H1 (cell line): ENCODE results near the gene CUBN. TPM values are rescaled to one million over a fixed set of nuclear protein-coding genes. Genes with fewer than 3 reads are reported as not detected.

Source experiments
- CTCF ChIA-PET: fragments of 300-600 bp; sonication (Branson Sonifier 250); formaldehyde crosslinking; loops from one replicate; lab custom pipeline; 2021; ENCODE audit not compliant: partially characterized antibody; lab: Charles Lee
- POLR2A ChIA-PET: fragments of 300-600 bp; sonication (Branson Sonifier 250); formaldehyde crosslinking; loops from one replicate; lab custom pipeline; 2021; ENCODE audit warnings: inconsistent platforms; ENCODE audit not compliant: partially characterized antibody; lab: Charles Lee
- DNase-seq, 2 experiments: peaks; one replicate each; pipeline versions ENCODE4 v3.0.0 to v3.0.0-alpha.2; 2010 to 2022; ENCODE audit warnings: low spot score in 2 of 2, low read depth in 1 of 2, mixed read lengths in 1 of 2
- FAIRE-seq: peaks from 2 replicates; lab custom pipeline; 2011; peaks lifted over from hg19 to GRCh38; lab: Jason Lieb, UNC
- H2AFZ ChIP-seq: 2 replicates; pipeline ENCODE4 v1.8.1; 2012; ENCODE audit warnings: low read length, inconsistent platforms
- H2AK5ac ChIP-seq: 2 replicates; pipeline ENCODE4 v1.6.1; 2013; ENCODE audit warnings: low read depth, low read length
- H2BK120ac ChIP-seq: replicated peaks from 2 replicates; pipeline ENCODE3; 2013; ENCODE audit warnings: low read depth, low read length, inconsistent platforms
- H2BK12ac ChIP-seq: 2 replicates; pipeline ENCODE4 v1.6.1; 2013; ENCODE audit warnings: low read depth, low read length
- H2BK15ac ChIP-seq: 2 replicates; pipeline ENCODE4 v1.6.1; 2013; ENCODE audit warnings: low read length
- H2BK20ac ChIP-seq: 2 replicates; pipeline ENCODE4 v1.6.1; 2013; ENCODE audit warnings: low read length
- H2BK5ac ChIP-seq: 2 replicates; pipeline ENCODE4 v1.6.1; 2013; ENCODE audit warnings: low read depth, low read length
- H3K14ac ChIP-seq: 2 replicates; pipeline ENCODE4 v1.6.1; 2013; ENCODE audit warnings: inconsistent platforms; ENCODE audit not compliant: insufficient read length
- H3K18ac ChIP-seq: 2 replicates; pipeline ENCODE4 v1.6.1; 2013; ENCODE audit warnings: low read length; ENCODE audit errors: extremely low read depth
- H3K23ac ChIP-seq: 2 replicates; pipeline ENCODE4 v1.6.1; 2013; ENCODE audit warnings: inconsistent platforms; ENCODE audit not compliant: insufficient read length
- H3K23me2 ChIP-seq: 2 replicates; pipeline ENCODE4 v1.6.1; 2013; ENCODE audit warnings: low read depth, low read length
- H3K27ac ChIP-seq: 2 replicates; pipeline ENCODE4 v1.6.1; 2011; ENCODE audit warnings: low read depth, low read length, inconsistent platforms
- H3K27me3 ChIP-seq, 4 experiments: replicated peaks in 1 of 4; 1 replicate in 1 of 4; 2 replicates in 3 of 4; pipeline versions ENCODE4 v1.6.1 to v1.8.1; 2011 to 2013; ENCODE audit warnings: low read length in 3 of 4, mild to moderate bottlenecking in 3 of 4, inconsistent platforms in 2 of 4, mixed read lengths in 2 of 4, moderate library complexity in 1 of 4; ENCODE audit not compliant: control insufficient read depth in 3 of 4, insufficient read depth in 3 of 4; ENCODE audit errors: extremely low read depth in 1 of 4
- H3K36me3 ChIP-seq, 4 experiments: 2 replicates each; pipeline versions ENCODE4 v1.6.1 to v1.8.1; 2011 to 2013; ENCODE audit warnings: mild to moderate bottlenecking in 4 of 4, low read length in 3 of 4, moderate library complexity in 2 of 4, control low read depth in 1 of 4, inconsistent platforms in 1 of 4; ENCODE audit not compliant: insufficient read depth in 4 of 4, control insufficient read depth in 2 of 4
- H3K4ac ChIP-seq: replicated peaks from 2 replicates; pipeline ENCODE3; 2013; ENCODE audit warnings: low read length, low read depth, mixed read lengths, inconsistent platforms; ENCODE audit not compliant: insufficient read length
- H3K4me1 ChIP-seq, 4 experiments: replicated peaks in 1 of 4; 1 replicate in 1 of 4; 2 replicates in 3 of 4; pipeline versions ENCODE4 v1.6.1 to v1.8.1; 2011 to 2013; ENCODE audit warnings: low read length in 3 of 4, inconsistent platforms in 2 of 4, mixed read lengths in 1 of 4; ENCODE audit not compliant: insufficient read depth in 4 of 4, control insufficient read depth in 3 of 4
- H3K4me2 ChIP-seq, 2 experiments: 2 replicates each; pipeline versions ENCODE4 v1.6.1 to v1.8.1; 2011 to 2013; ENCODE audit warnings: low read depth in 2 of 2, low read length in 2 of 2, control low read depth in 1 of 2, inconsistent platforms in 1 of 2, mild to moderate bottlenecking in 1 of 2; ENCODE audit not compliant: insufficient read depth in 1 of 2
- H3K4me3 ChIP-seq, 4 experiments: fragments of 200-600, 300-600 bp in 1 of 4; sonication (generic), shearing (Covaris generic), sonication (Bioruptor Twin) in 1 of 4; 2 replicates each; pipeline versions ENCODE4 v1.5.1 to v1.8.1; 2011 to 2016; ENCODE audit warnings: low read length in 4 of 4, low read depth in 3 of 4, control low read depth in 2 of 4, inconsistent platforms in 2 of 4, mild to moderate bottlenecking in 2 of 4, mixed read lengths in 1 of 4, moderate library complexity in 1 of 4; ENCODE audit not compliant: insufficient read depth in 2 of 4; ENCODE audit errors: extremely low read depth in 1 of 4
- H3K56ac ChIP-seq: replicated peaks from 2 replicates; pipeline ENCODE3; 2013; ENCODE audit warnings: low read depth, mild to moderate bottlenecking, mixed read lengths, low read length, inconsistent platforms; ENCODE audit not compliant: insufficient read length
- H3K79me1 ChIP-seq: 2 replicates; pipeline ENCODE4 v1.6.1; 2013; ENCODE audit warnings: low read depth, low read length, control low read depth
- H3K79me2 ChIP-seq, 2 experiments: 2 replicates each; pipeline versions ENCODE4 v1.6.1 to v1.8.1; 2012 to 2013; ENCODE audit warnings: low read length in 2 of 2, mild to moderate bottlenecking in 2 of 2, inconsistent platforms in 1 of 2; ENCODE audit not compliant: insufficient read depth in 2 of 2, control insufficient read depth in 1 of 2
- H3K9ac ChIP-seq, 4 experiments: replicated peaks in 1 of 4; 1 replicate in 1 of 4; 2 replicates in 3 of 4; pipeline versions ENCODE4 v1.6.1 to v1.8.1; 2011 to 2013; ENCODE audit warnings: low read depth in 3 of 4, low read length in 3 of 4, control low read depth in 2 of 4, mild to moderate bottlenecking in 2 of 4, moderate library complexity in 2 of 4, inconsistent platforms in 1 of 4; ENCODE audit errors: extremely low read depth in 1 of 4
- H3K9me3 ChIP-seq, 2 experiments: 2 replicates each; pipeline versions ENCODE4 v1.6.1 to v1.8.1; 2012 to 2013; ENCODE audit warnings: mild to moderate bottlenecking in 2 of 2, moderate library complexity in 2 of 2, control low read depth in 1 of 2, inconsistent platforms in 1 of 2, low read depth in 1 of 2, low read length in 1 of 2, mixed read lengths in 1 of 2; ENCODE audit not compliant: insufficient read depth in 2 of 2
- H4K20me1 ChIP-seq, 2 experiments: replicated peaks in 1 of 2; 2 replicates each; pipeline versions ENCODE3 to v1.8.1; 2011 to 2013; ENCODE audit warnings: inconsistent platforms in 2 of 2, low read length in 2 of 2, mild to moderate bottlenecking in 1 of 2; ENCODE audit not compliant: insufficient read depth in 2 of 2, control insufficient read depth in 1 of 2
- H4K5ac ChIP-seq: 2 replicates; pipeline ENCODE4 v1.6.1; 2013; ENCODE audit warnings: low read length, low read depth, mixed read lengths, inconsistent platforms; ENCODE audit not compliant: insufficient read length
- H4K8ac ChIP-seq: 2 replicates; pipeline ENCODE4 v1.8.0; 2013; ENCODE audit warnings: mild to moderate bottlenecking, moderate library complexity, low read length, inconsistent platforms; ENCODE audit not compliant: insufficient read depth; ENCODE audit errors: extremely low read depth
- H4K91ac ChIP-seq: replicated peaks from 2 replicates; pipeline ENCODE3; 2013; ENCODE audit warnings: low read length, mixed read lengths, inconsistent platforms; ENCODE audit not compliant: insufficient read length
- CHD2 ChIP-seq: IDR thresholded peaks from 2 replicates; pipeline ENCODE4 v1.6.1; 2012; ENCODE audit warnings: low read length, improper control_type of control experiment
- CREB1 ChIP-seq: IDR thresholded peaks from 2 replicates; pipeline ENCODE4 v1.6.1; 2012; ENCODE audit warnings: inconsistent platforms
- E2F6 ChIP-seq: IDR thresholded peaks from 2 replicates; pipeline ENCODE4 v1.6.1; 2012; ENCODE audit warnings: inconsistent platforms
- NANOG ChIP-seq: IDR thresholded peaks from 2 replicates; pipeline ENCODE4 v1.6.1; 2011; ENCODE audit warnings: low read length, low read depth, mild to moderate bottlenecking, inconsistent platforms; ENCODE audit not compliant: insufficient read depth, poor library complexity, severe bottlenecking
- PHF8 ChIP-seq: fragments of 200-600 bp; sonication (generic); conservative IDR thresholded peaks from 2 replicates; pipeline ENCODE4 v1.7.1; 2012; ENCODE audit warnings: low read depth, mild to moderate bottlenecking, inconsistent platforms, low read length, moderate library complexity
- RAD21 ChIP-seq, 2 experiments: IDR thresholded peaks in 1 of 2; conservative IDR thresholded peaks in 1 of 2; 2 replicates each; pipeline ENCODE4 v1.6.1; 2011; ENCODE audit warnings: low read depth in 2 of 2, low read length in 2 of 2, improper control_type of control experiment in 1 of 2, inconsistent platforms in 1 of 2, mild to moderate bottlenecking in 1 of 2, moderate library complexity in 1 of 2
- RBBP5 ChIP-seq: IDR thresholded peaks from 2 replicates; pipeline ENCODE4 v1.7.1; 2012; ENCODE audit warnings: low read depth, mild to moderate bottlenecking, inconsistent platforms, low read length, moderate library complexity, borderline replicate concordance
- TAF7 ChIP-seq: optimal IDR thresholded peaks from 2 replicates; pipeline ENCODE3; 2011; ENCODE audit warnings: low read depth, mild to moderate bottlenecking, inconsistent platforms, low read length, moderate library complexity, borderline replicate concordance
- WGBS, 2 experiments: shearing (Covaris generic) in 1 of 2; methylation state at CpG; one replicate each; pipeline versions ENCODE4 v1.1.6 to v1.1.7; 2013 to 2015; ENCODE audit warnings: low lambda C conversion rate in 2 of 2, mixed read lengths in 2 of 2, inconsistent platforms in 1 of 2, low coverage in 1 of 2, missing lambda C conversion rate in 1 of 2; ENCODE audit not compliant: insufficient replicate concordance in 2 of 2, insufficient coverage in 1 of 2, insufficient read length in 1 of 2; ENCODE audit errors: extremely low coverage in 1 of 2, missing lambda C conversion rate in 1 of 2; 5-methylcytosine and 5-hydroxymethylcytosine counted together
- polyA plus RNA-seq, 7 experiments: library from polyadenylated mRNA; depleted of rRNA in 3 of 7; stranded (reverse) in 5 of 7; unstranded in 2 of 7; fragments of >200 nt in 5 of 7; fragments of 200-250 nt in 2 of 7; gene quantifications; 1 replicate in 5 of 7; 2 replicates in 1 of 7; 4 replicates in 1 of 7; pipeline versions ENCODE4 v1.2.1 to v1.2.3, GENCODE V29; 2011 to 2013; ENCODE audit warnings: missing spikeins in 2 of 7, mixed read lengths in 2 of 7
- total RNA-seq: library from RNA; stranded (reverse); fragmentation: NEBNext Ultra II Directional; extraction: Animal tissue kit (Norgen Biotek cat#: 25700); gene quantifications from 2 replicates; pipeline ENCODE4 v1.2.1, GENCODE V29; 2021
- TF ChIP-seq, protein P1 (sequence below), 3 experiments: IDR thresholded peaks; 1 replicate in 2 of 3; 2 replicates in 1 of 3; pipeline versions ENCODE4 v1.5.1 to v1.6.1; 2011; ENCODE audit warnings: low read length in 3 of 3, mild to moderate bottlenecking in 3 of 3, inconsistent platforms in 2 of 3, low read depth in 1 of 3, moderate library complexity in 1 of 3; ENCODE audit not compliant: insufficient read depth in 1 of 3; ENCODE audit errors: control extremely low read depth in 1 of 3
- TF ChIP-seq, protein P2 (sequence below): IDR thresholded peaks from 2 replicates; pipeline ENCODE4 v1.6.1; 2012; ENCODE audit warnings: inconsistent platforms

Gene CUBN
- total and polyA plus RNA-seq, 2 of the 8 experiments (the other 6 are each of a cell fraction or from before 2014, with no cell fraction given), result 0.04 to 0.08 TPM

DNA sequence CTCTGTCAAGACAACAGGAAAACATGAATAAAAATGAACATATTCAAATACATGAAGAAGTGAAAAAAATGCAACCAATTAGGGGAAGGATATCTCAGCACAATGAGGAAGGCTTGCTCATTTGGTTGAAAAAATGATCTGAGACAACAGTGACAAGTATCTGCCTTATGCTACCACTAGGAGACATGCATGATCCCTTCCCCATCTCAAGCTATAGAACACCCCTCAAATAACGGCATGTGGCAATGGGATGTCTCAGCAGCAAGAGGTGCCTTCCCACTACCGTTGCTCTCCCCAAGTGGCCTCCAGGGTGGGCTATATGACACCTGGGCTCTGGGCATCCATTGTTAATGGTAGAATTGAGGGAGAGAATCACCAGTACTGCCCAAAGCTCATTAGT lies 214.3 kb downstream of the CUBN start:
- POLR2A ChIA-PET, result no interaction called here
- Histone ChIP-seq H3K27ac (no peak overlapping the region), H3K4ac (no peak overlapping the region), H3K9ac (no peak overlapping the region), H2AFZ (no peak overlapping the region), H2BK5ac (no peak overlapping the region), H3K23me2 (no peaks in the 10 kb centered on the region), H2BK120ac (no peak overlapping the region), H2AK5ac (no peak overlapping the region), H4K8ac (no peak overlapping the region), H2BK20ac (no peak overlapping the region), H3K4me1 (no peaks in the 10 kb centered on the region), H4K20me1 (no peaks in the 10 kb centered on the region), H4K91ac (no peak overlapping the region), H3K9me3 (no peaks in the 10 kb centered on the region), H3K14ac (no peak overlapping the region), H4K5ac (no peak overlapping the region), H2BK15ac (no peak overlapping the region), H3K79me2 (no peaks in the 10 kb centered on the region), H3K36me3 (no peaks in the 10 kb centered on the region), H3K79me1 (no peaks in the 10 kb centered on the region), H3K4me2 (no peak overlapping the region), H3K27me3 (no peaks in the 10 kb centered on the region), H3K56ac (no peak overlapping the region), H3K23ac (no peak overlapping the region), H2BK12ac (no peak overlapping the region), H3K18ac (no peak overlapping the region), H3K4me3 (no peak overlapping the region)
- 74% methylated on average over 2 of the region's 2 CpGs; no CpG with 5 or more reads in 1 of the 2 experiments for whole genome bisulfite sequencing, 2 experiments
- DNase-seq (peak in 1 of 2 experiments; percentile 10), FAIRE-seq (peak; percentile 48)
- CTCF ChIA-PET, result interaction anchor here (0.6 to 1.8 kb wide), 9 partner anchors 8 to 284 kb away, joined by 3 to 8 read pairs (median 4); no protein-coding TSS in a partner anchor
- TF ChIP-seq CREB1 (no peak), NANOG (no peak), PHF8 (no peak), TAF7 (no peak), CHD2 (no peak), E2F6 (no peak), RBBP5 (no peak), RAD21 (IDR thresholded peaks at IDR 0.05 in 1 of 2, conservative IDR thresholded peaks at IDR 0.05 in 1 of 2; ENCODE audit: low read depth in 2 of 2, low read length in 2 of 2) (peak; percentile 28 to 52; a peak in 3 of 4 replicates)
- TF ChIP-seq, protein P1, sequence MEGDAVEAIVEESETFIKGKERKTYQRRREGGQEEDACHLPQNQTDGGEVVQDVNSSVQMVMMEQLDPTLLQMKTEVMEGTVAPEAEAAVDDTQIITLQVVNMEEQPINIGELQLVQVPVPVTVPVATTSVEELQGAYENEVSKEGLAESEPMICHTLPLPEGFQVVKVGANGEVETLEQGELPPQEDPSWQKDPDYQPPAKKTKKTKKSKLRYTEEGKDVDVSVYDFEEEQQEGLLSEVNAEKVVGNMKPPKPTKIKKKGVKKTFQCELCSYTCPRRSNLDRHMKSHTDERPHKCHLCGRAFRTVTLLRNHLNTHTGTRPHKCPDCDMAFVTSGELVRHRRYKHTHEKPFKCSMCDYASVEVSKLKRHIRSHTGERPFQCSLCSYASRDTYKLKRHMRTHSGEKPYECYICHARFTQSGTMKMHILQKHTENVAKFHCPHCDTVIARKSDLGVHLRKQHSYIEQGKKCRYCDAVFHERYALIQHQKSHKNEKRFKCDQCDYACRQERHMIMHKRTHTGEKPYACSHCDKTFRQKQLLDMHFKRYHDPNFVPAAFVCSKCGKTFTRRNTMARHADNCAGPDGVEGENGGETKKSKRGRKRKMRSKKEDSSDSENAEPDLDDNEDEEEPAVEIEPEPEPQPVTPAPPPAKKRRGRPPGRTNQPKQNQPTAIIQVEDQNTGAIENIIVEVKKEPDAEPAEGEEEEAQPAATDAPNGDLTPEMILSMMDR (IDR thresholded peaks at IDR 0.05; ENCODE audit: control extremely low read depth in 1 of 3, insufficient read depth in 1 of 3, low read depth in 1 of 3, low read length in 3 of 3), result peak in 2 of 3 experiments; percentile 40 to 54; a peak in 3 of 4 replicates
- TF ChIP-seq, protein P2, sequence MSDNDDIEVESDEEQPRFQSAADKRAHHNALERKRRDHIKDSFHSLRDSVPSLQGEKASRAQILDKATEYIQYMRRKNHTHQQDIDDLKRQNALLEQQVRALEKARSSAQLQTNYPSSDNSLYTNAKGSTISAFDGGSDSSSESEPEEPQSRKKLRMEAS, result 0 out of 2 replicates have a peak, but pooled peaks have one; percentile 24
